Measurements from ENCODE around the gene SLC6A9.

GRCh38 chr1:43947061-43947873, 84.0 kb downstream of the SLC6A9 start:
- TF ChIP-seq FOXA1 (IDR thresholded peaks at IDR 0.05) (no peak), NFRKB (IDR thresholded peaks at IDR 0.05) (no peak), SP1 (IDR thresholded peaks at IDR 0.05) (no peak), ZNF384 (IDR thresholded peaks at IDR 0.05) (no peak), TARDBP (IDR thresholded peaks at IDR 0.05) (no peak), ARNT (IDR thresholded peaks at IDR 0.05) (no peak)
